Liver (tissue), 9 donors: ENCODE measurements around the gene NIPAL3. TPM values are rescaled to one million over a fixed set of nuclear protein-coding genes. Genes with fewer than 3 reads are reported as not detected.

Experiments
- DNase-seq: peaks from one replicate; pipeline ENCODE4 v3.0.0-alpha.2; 2017; ENCODE audit warnings: low spot score
- H3K27ac ChIP-seq, 2 donors: one replicate each; pipeline ENCODE4 v1.7.0; 2013; ENCODE audit warnings: inconsistent platforms in 2 of 2, low read length in 2 of 2, control low read depth in 1 of 2, low read depth in 1 of 2, mild to moderate bottlenecking in 1 of 2
- H3K27me3 ChIP-seq, 4 donors: one replicate each; pipeline versions ENCODE4 v1.6.1 to v1.7.0; 2013; ENCODE audit warnings: low read length in 3 of 4, inconsistent platforms in 1 of 4, mild to moderate bottlenecking in 1 of 4, moderate library complexity in 1 of 4; ENCODE audit not compliant: control insufficient read depth in 4 of 4, insufficient read depth in 4 of 4
- H3K36me3 ChIP-seq, 4 donors: one replicate each; pipeline versions ENCODE4 v1.6.1 to v1.7.0; 2013; ENCODE audit warnings: low read length in 3 of 4, mild to moderate bottlenecking in 3 of 4, low read depth in 1 of 4, moderate library complexity in 1 of 4; ENCODE audit not compliant: control insufficient read depth in 4 of 4, insufficient read depth in 3 of 4
- H3K4me1 ChIP-seq, 4 donors: one replicate each; pipeline versions ENCODE4 v1.6.1 to v1.7.0; 2013; ENCODE audit warnings: low read length in 3 of 4, mild to moderate bottlenecking in 3 of 4, moderate library complexity in 1 of 4; ENCODE audit not compliant: control insufficient read depth in 4 of 4, insufficient read depth in 4 of 4
- H3K4me3 ChIP-seq, 3 donors: one replicate each; pipeline versions ENCODE4 v1.6.1 to v1.7.0; 2013; ENCODE audit warnings: low read length in 3 of 3, control low read depth in 1 of 3, low read depth in 1 of 3, mild to moderate bottlenecking in 1 of 3
- H3K9ac ChIP-seq, 2 donors: one replicate each; pipeline ENCODE4 v1.7.0; 2013; ENCODE audit warnings: low read length in 2 of 2, mild to moderate bottlenecking in 2 of 2, moderate library complexity in 2 of 2, control low read depth in 1 of 2, low read depth in 1 of 2
- H3K9me3 ChIP-seq, 4 donors: one replicate each; pipeline versions ENCODE4 v1.6.1 to v1.7.0; 2013; ENCODE audit warnings: low read length in 3 of 4; ENCODE audit not compliant: control insufficient read depth in 4 of 4
- ATF3 ChIP-seq: IDR thresholded peaks from 2 replicates; pipeline ENCODE4 v1.6.1; 2016; ENCODE audit warnings: antibody characterized with exemption
- CTCF ChIP-seq: fragments of 150-350 bp; IDR thresholded peaks from 2 replicates; pipeline ENCODE4 v1.5.1; 2017; ENCODE audit warnings: improper control_type of control experiment, low read depth, low read length; ENCODE audit not compliant: missing input control
- EGR1 ChIP-seq, 2 donors: IDR thresholded peaks; 2 replicates each; pipeline ENCODE4 v1.6.1; 2016 to 2018; ENCODE audit warnings: antibody characterized with exemption in 2 of 2, low read depth in 2 of 2
- FOXA1 ChIP-seq: IDR thresholded peaks from 2 replicates; pipeline ENCODE4 v1.6.1; 2016; ENCODE audit warnings: antibody characterized with exemption
- FOXA2 ChIP-seq: IDR thresholded peaks from 2 replicates; pipeline ENCODE4 v1.6.1; 2016; ENCODE audit warnings: antibody characterized with exemption
- GABPA ChIP-seq, 2 donors: IDR thresholded peaks in 1 of 2; conservative IDR thresholded peaks in 1 of 2; 2 replicates each; pipeline ENCODE4 v1.6.1; 2016; ENCODE audit warnings: antibody characterized with exemption in 2 of 2, mild to moderate bottlenecking in 1 of 2, moderate library complexity in 1 of 2
- HNF4A ChIP-seq, 2 donors: conservative IDR thresholded peaks; 2 replicates each; pipeline ENCODE4 v1.6.1; 2016; ENCODE audit warnings: antibody characterized with exemption in 2 of 2, mild to moderate bottlenecking in 2 of 2
- HNF4G ChIP-seq: IDR thresholded peaks from 2 replicates; pipeline ENCODE4 v1.6.1; 2016; ENCODE audit warnings: antibody characterized with exemption
- JUND ChIP-seq, 2 donors: IDR thresholded peaks; 2 replicates each; pipeline ENCODE4 v1.6.1; 2016; ENCODE audit warnings: antibody characterized with exemption in 2 of 2
- MAX ChIP-seq: IDR thresholded peaks from 2 replicates; pipeline ENCODE4 v1.6.1; 2016; ENCODE audit warnings: antibody characterized with exemption
- NR2F2 ChIP-seq: IDR thresholded peaks from 2 replicates; pipeline ENCODE4 v1.6.1; 2016; ENCODE audit warnings: antibody characterized with exemption
- RAD21 ChIP-seq, 2 donors: IDR thresholded peaks; 2 replicates each; pipeline ENCODE4 v1.6.1; 2016; ENCODE audit warnings: antibody characterized with exemption in 2 of 2, mild to moderate bottlenecking in 2 of 2
- REST ChIP-seq: IDR thresholded peaks from 2 replicates; pipeline ENCODE4 v1.6.1; 2016; ENCODE audit warnings: antibody characterized with exemption, mild to moderate bottlenecking
- RXRA ChIP-seq, 2 donors: IDR thresholded peaks; 2 replicates each; pipeline ENCODE4 v1.6.1; 2017 to 2018; ENCODE audit warnings: antibody characterized with exemption in 2 of 2, mild to moderate bottlenecking in 1 of 2
- SP1 ChIP-seq: IDR thresholded peaks from 2 replicates; pipeline ENCODE4 v1.6.1; 2018; ENCODE audit warnings: antibody characterized with exemption, mild to moderate bottlenecking
- TAF1 ChIP-seq: conservative IDR thresholded peaks from 2 replicates; pipeline ENCODE4 v1.6.1; 2016; ENCODE audit warnings: antibody characterized with exemption, mild to moderate bottlenecking
- YY1 ChIP-seq: IDR thresholded peaks from 2 replicates; pipeline ENCODE4 v1.6.1; 2016; ENCODE audit warnings: antibody characterized with exemption, mild to moderate bottlenecking
- ZBTB33 ChIP-seq: IDR thresholded peaks from 2 replicates; pipeline ENCODE4 v1.6.1; 2016; ENCODE audit warnings: antibody characterized with exemption
- WGBS: extraction: QIAGEN DNeasy Blood & Tissue Kit; methylation state at CpG from one replicate; pipeline ENCODE4 v1.1.7; 2013; 5-methylcytosine and 5-hydroxymethylcytosine counted together
- polyA plus RNA-seq, 2 donors: library from polyadenylated mRNA; stranded (reverse) in 1 of 2; unstranded in 1 of 2; fragments of 200-250 nt in 1 of 2; fragments of >200 nt in 1 of 2; fragmentation: Nextera tagmentation in 1 of 2; extraction: Ambion mirVana in 1 of 2; gene quantifications; one replicate each; pipeline versions ENCODE4 v1.2.1 to v1.2.3, GENCODE V29; 2013 to 2015
- total RNA-seq, 2 donors: library from RNA; depleted of rRNA; stranded (reverse); fragments of >200 nt; gene quantifications; one replicate each; pipeline ENCODE4 v1.2.3, GENCODE V29; 2014
- donor health status: healthy.
- donor health status: healthy.
- donor health status: healthy.
- donor health status: healthy.
- donor health status: healthy.

Gene NIPAL3
- total and polyA plus RNA-seq, 4 donors, result 3.0 to 12.0 (median 6.0) TPM

- DNase-seq, result no peak
- no peaks in the 10 kb centered on the region for H3K9me3 ChIP-seq
- H3K9ac ChIP-seq, result no peak overlapping the region
- no peak overlapping the region for H3K27ac ChIP-seq
- no peak overlapping the region for H3K4me3 ChIP-seq
- TF ChIP-seq YY1 (no peak), JUND (IDR thresholded peaks at IDR 0.05) (no peak), FOXA1 (no peak), RXRA (IDR thresholded peaks at IDR 0.05) (no peak), MAX (no peak), TAF1 (no peak), CTCF (no peak), ZBTB33 (no peak), GABPA (IDR thresholded peaks at IDR 0.05 in 1 of 2, conservative IDR thresholded peaks at IDR 0.05 in 1 of 2) (no peak), RAD21 (IDR thresholded peaks at IDR 0.05) (no peak)
- H3K36me3 ChIP-seq, result no peaks in the 10 kb centered on the region
- H3K4me1 ChIP-seq, result peaks cover 0 to 6% (median 4%) of the 10 kb centered on the region in 4 donors
- no peaks in the 10 kb centered on the region for H3K27me3 ChIP-seq
- WGBS, result 92% methylated on average over 13 of the region's 13 CpGs
Measured at GRCh38 chr1:24374891-24375786, 40.5 kb upstream of the NIPAL3 start.

GRCh38 chr1:24379733-24380315 lies 35.8 kb upstream of the NIPAL3 start:
- H3K9me3 ChIP-seq, result no peaks in the 10 kb centered on the region
- no peaks in the 10 kb centered on the region for H3K36me3 ChIP-seq
- DNase-seq, result no peak
- H3K27me3 ChIP-seq, result no peaks in the 10 kb centered on the region
- peaks cover 4 to 16% (median 14%) of the 10 kb centered on the region in 4 donors for H3K4me1 ChIP-seq
- TF ChIP-seq EGR1 (IDR thresholded peaks at IDR 0.05; ENCODE audit: low read depth in 2 of 2) (no peak), ATF3 (no peak), RAD21 (IDR thresholded peaks at IDR 0.05) (no peak), TAF1 (no peak), JUND (IDR thresholded peaks at IDR 0.05) (no peak), FOXA2 (no peak), GABPA (IDR thresholded peaks at IDR 0.05 in 1 of 2, conservative IDR thresholded peaks at IDR 0.05 in 1 of 2) (no peak), YY1 (no peak), NR2F2 (no peak), RXRA (IDR thresholded peaks at IDR 0.05) (no peak), HNF4G (no peak), REST (no peak), SP1 (no peak), HNF4A (conservative IDR thresholded peaks at IDR 0.05) (no peak)
- 87% methylated on average over 8 of the region's 8 CpGs for WGBS
- H3K9ac ChIP-seq, result no peak overlapping the region
- no peak overlapping the region for H3K27ac ChIP-seq
- no peak overlapping the region for H3K4me3 ChIP-seq
